CD14-positive monocyte (primary cell): ENCODE measurements around the gene TMEFF1. TPM values are rescaled to one million over a fixed set of nuclear protein-coding genes. Genes with fewer than 3 reads are reported as not detected.

Experiments
- DNase-seq, 3 donors: peaks; one replicate each; pipeline ENCODE4 v3.0.0-alpha.2; 2011 to 2022
- H2AFZ ChIP-seq: 2 replicates; pipeline ENCODE4 v1.6.0; 2012; ENCODE audit warnings: mild to moderate bottlenecking, low read depth, low read length, inconsistent platforms; ENCODE audit not compliant: insufficient read depth, poor library complexity, severe bottlenecking
- H3K27ac ChIP-seq, 2 donors: 1 replicate in 1 of 2; 2 replicates in 1 of 2; pipeline ENCODE4 v1.5.1; 2012 to 2013; ENCODE audit warnings: low read length in 2 of 2, control low read depth in 1 of 2, inconsistent platforms in 1 of 2, low read depth in 1 of 2, mild to moderate bottlenecking in 1 of 2
- H3K27me3 ChIP-seq, 2 donors: one replicate each; pipeline versions ENCODE4 v1.6.0 to v1.6.1; 2011 to 2013; ENCODE audit warnings: low read length in 2 of 2; ENCODE audit not compliant: control insufficient read depth in 2 of 2, insufficient read depth in 2 of 2
- H3K36me3 ChIP-seq, 2 donors: replicated peaks in 1 of 2; 1 replicate in 1 of 2; 2 replicates in 1 of 2; pipeline versions ENCODE4 v1.5.1 to v1.6.1; 2012 to 2013; ENCODE audit warnings: low read length in 2 of 2, control low read depth in 1 of 2, inconsistent platforms in 1 of 2, mild to moderate bottlenecking in 1 of 2; ENCODE audit not compliant: insufficient read depth in 2 of 2, control insufficient read depth in 1 of 2
- H3K4me1 ChIP-seq, 2 donors: 1 replicate in 1 of 2; 2 replicates in 1 of 2; pipeline versions ENCODE4 v1.5.1 to v1.6.1; 2012 to 2013; ENCODE audit warnings: low read length in 2 of 2, control low read depth in 1 of 2, inconsistent platforms in 1 of 2, mild to moderate bottlenecking in 1 of 2, moderate library complexity in 1 of 2; ENCODE audit not compliant: insufficient read depth in 2 of 2, control insufficient read depth in 1 of 2
- H3K4me2 ChIP-seq: replicated peaks from 2 replicates; pipeline ENCODE3; 2012; ENCODE audit warnings: low read length, moderate library complexity, mild to moderate bottlenecking; ENCODE audit not compliant: poor library complexity, severe bottlenecking; ENCODE audit errors: extremely low read depth
- H3K4me3 ChIP-seq, 3 experiments: fragments of 200-600 bp in 1 of 3; sonication (generic) in 1 of 3; replicated peaks in 1 of 3; 1 replicate in 2 of 3; 2 replicates in 1 of 3; pipeline ENCODE4 v1.5.1; 2011 to 2013; ENCODE audit warnings: low read length in 3 of 3, mild to moderate bottlenecking in 3 of 3, control low read depth in 2 of 3, low read depth in 2 of 3, inconsistent platforms in 1 of 3, moderate library complexity in 1 of 3
- H3K79me2 ChIP-seq: 2 replicates; pipeline ENCODE4 v1.6.0; 2012; ENCODE audit warnings: mild to moderate bottlenecking, control low read depth, inconsistent platforms, low read length, moderate library complexity; ENCODE audit not compliant: insufficient read depth
- H3K9ac ChIP-seq: 2 replicates; pipeline ENCODE4 v1.6.0; 2017; ENCODE audit warnings: low read length, mild to moderate bottlenecking; ENCODE audit not compliant: insufficient read depth, poor library complexity, severe bottlenecking
- H3K9me3 ChIP-seq, 2 donors: replicated peaks in 1 of 2; 1 replicate in 1 of 2; 2 replicates in 1 of 2; pipeline versions ENCODE4 v1.5.1 to v1.6.1; 2012 to 2013; ENCODE audit warnings: low read length in 2 of 2, control low read depth in 1 of 2; ENCODE audit not compliant: control insufficient read depth in 1 of 2, insufficient read depth in 1 of 2
- H4K20me1 ChIP-seq: 2 replicates; pipeline ENCODE4 v1.6.0; 2012; ENCODE audit warnings: mild to moderate bottlenecking, low read length, control low read depth, moderate library complexity; ENCODE audit not compliant: insufficient read depth
- H3K27ac Mint-ChIP-seq, 7 donors: one replicate each; pipeline ENCODE4 v1.8.0; 2020; ENCODE audit warnings: mild to moderate bottlenecking in 7 of 7, mixed read lengths in 7 of 7, moderate library complexity in 6 of 7, inconsistent platforms in 2 of 7
- H3K27me3 Mint-ChIP-seq, 3 donors: one replicate each; pipeline ENCODE4 v1.8.0; 2021 to 2022; ENCODE audit warnings: low read depth in 3 of 3, mild to moderate bottlenecking in 3 of 3, mixed read lengths in 3 of 3, moderate library complexity in 3 of 3, inconsistent platforms in 1 of 3
- H3K36me3 Mint-ChIP-seq, 2 donors: one replicate each; pipeline ENCODE4 v1.8.0; 2020; ENCODE audit warnings: mixed read lengths in 2 of 2, inconsistent platforms in 1 of 2, mild to moderate bottlenecking in 1 of 2
- H3K4me1 Mint-ChIP-seq: one replicate; pipeline ENCODE4 v1.8.0; 2020; ENCODE audit warnings: mild to moderate bottlenecking, mixed read lengths
- H3K4me3 Mint-ChIP-seq, 2 donors: one replicate each; pipeline ENCODE4 v1.8.0; 2020; ENCODE audit warnings: mild to moderate bottlenecking in 2 of 2, mixed read lengths in 2 of 2, moderate library complexity in 1 of 2
- H3K9me3 Mint-ChIP-seq, 7 donors: one replicate each; pipeline ENCODE4 v1.8.0; 2020 to 2022; ENCODE audit warnings: mixed read lengths in 7 of 7, mild to moderate bottlenecking in 6 of 7, moderate library complexity in 6 of 7, inconsistent platforms in 2 of 7
- WGBS: methylation state at CpG from one replicate; pipeline ENCODE4 v1.1.5; 2013; ENCODE audit warnings: missing lambda C conversion rate; ENCODE audit not compliant: insufficient coverage; 5-methylcytosine and 5-hydroxymethylcytosine counted together
- intact Hi-C, 2 donors: fragments of 100-400 bp; cut with micrococcal nuclease; formaldehyde crosslinking; loops; one replicate each; pipeline versions ENCODE4 v1.15.0 to v1.15.1; 2023
- polyA plus RNA-seq, 3 donors: library from polyadenylated mRNA; depleted of rRNA in 1 of 3; unstranded in 2 of 3; stranded (reverse) in 1 of 3; fragments of 300-500 nt in 2 of 3; fragments of >200 nt in 1 of 3; fragmentation: Illumina TruSeq in 2 of 3; gene quantifications; 1 replicate in 2 of 3; 2 replicates in 1 of 3; pipeline ENCODE4 v1.2.3, GENCODE V29; 2012 to 2021
- TF ChIP-seq, protein P1 (sequence below): fragments of 200-600 bp; IDR thresholded peaks from one replicate; pipeline ENCODE4 v1.8.0; 2022; ENCODE audit warnings: antibody characterized with exemption, mild to moderate bottlenecking

The TMEFF1 gene
- polyA plus RNA-seq, 3 donors, result not detected

DNA sequence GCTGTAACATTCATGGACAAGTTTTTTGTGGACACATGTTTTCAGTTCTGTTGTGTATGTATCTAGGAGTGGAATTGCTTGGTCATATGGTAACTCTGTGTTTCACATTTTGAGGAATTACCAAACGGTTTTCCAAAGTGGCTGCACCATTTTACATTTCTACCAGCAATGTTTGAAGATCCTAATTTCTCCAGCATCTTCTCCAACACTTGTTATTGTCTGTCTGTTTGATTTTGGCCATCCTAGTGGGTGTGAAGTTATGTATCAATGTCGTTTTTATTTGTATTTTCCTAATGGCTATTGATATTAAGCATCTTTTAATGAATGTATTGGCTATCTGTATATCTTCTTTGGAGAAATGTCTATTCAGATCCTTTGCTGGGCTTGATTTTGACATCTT, 6.9 kb downstream of the TMEFF1 start:
- H2AFZ ChIP-seq, result no peak overlapping the region
- H3K27ac Mint-ChIP-seq, result no peak overlapping the region
- no peaks in the 10 kb centered on the region for H3K9me3 ChIP-seq
- H3K9me3 Mint-ChIP-seq, result peaks cover 0 to 2% (median 0%) of the 10 kb centered on the region in 7 donors
- H3K4me2 ChIP-seq, result no peak overlapping the region
- no peak overlapping the region for H3K4me3 Mint-ChIP-seq
- no peaks in the 10 kb centered on the region for H3K79me2 ChIP-seq
- no peak for DNase-seq
- H3K4me3 ChIP-seq, result no peak overlapping the region
- peaks cover 0 to 2% of the 10 kb centered on the region in 2 donors for H3K36me3 Mint-ChIP-seq
- H3K9ac ChIP-seq, result no peak overlapping the region
- TF ChIP-seq, protein P1, sequence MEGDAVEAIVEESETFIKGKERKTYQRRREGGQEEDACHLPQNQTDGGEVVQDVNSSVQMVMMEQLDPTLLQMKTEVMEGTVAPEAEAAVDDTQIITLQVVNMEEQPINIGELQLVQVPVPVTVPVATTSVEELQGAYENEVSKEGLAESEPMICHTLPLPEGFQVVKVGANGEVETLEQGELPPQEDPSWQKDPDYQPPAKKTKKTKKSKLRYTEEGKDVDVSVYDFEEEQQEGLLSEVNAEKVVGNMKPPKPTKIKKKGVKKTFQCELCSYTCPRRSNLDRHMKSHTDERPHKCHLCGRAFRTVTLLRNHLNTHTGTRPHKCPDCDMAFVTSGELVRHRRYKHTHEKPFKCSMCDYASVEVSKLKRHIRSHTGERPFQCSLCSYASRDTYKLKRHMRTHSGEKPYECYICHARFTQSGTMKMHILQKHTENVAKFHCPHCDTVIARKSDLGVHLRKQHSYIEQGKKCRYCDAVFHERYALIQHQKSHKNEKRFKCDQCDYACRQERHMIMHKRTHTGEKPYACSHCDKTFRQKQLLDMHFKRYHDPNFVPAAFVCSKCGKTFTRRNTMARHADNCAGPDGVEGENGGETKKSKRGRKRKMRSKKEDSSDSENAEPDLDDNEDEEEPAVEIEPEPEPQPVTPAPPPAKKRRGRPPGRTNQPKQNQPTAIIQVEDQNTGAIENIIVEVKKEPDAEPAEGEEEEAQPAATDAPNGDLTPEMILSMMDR, result no peak
- H3K4me1 ChIP-seq, result no peaks in the 10 kb centered on the region
- intact Hi-C loops, result no loop called here
- no peaks in the 10 kb centered on the region for H3K36me3 ChIP-seq
- peaks cover 4 to 8% (median 7%) of the 10 kb centered on the region in 3 donors for H3K27me3 Mint-ChIP-seq
- H3K4me1 Mint-ChIP-seq, result peaks cover 4% of the 10 kb centered on the region
- H4K20me1 ChIP-seq, result no peaks in the 10 kb centered on the region
- no CpG with 5 or more reads among the region's 2 CpGs for WGBS
- no peak overlapping the region for H3K27ac ChIP-seq
- peaks cover 0 to 11% of the 10 kb centered on the region in 2 donors for H3K27me3 ChIP-seq

DNA sequence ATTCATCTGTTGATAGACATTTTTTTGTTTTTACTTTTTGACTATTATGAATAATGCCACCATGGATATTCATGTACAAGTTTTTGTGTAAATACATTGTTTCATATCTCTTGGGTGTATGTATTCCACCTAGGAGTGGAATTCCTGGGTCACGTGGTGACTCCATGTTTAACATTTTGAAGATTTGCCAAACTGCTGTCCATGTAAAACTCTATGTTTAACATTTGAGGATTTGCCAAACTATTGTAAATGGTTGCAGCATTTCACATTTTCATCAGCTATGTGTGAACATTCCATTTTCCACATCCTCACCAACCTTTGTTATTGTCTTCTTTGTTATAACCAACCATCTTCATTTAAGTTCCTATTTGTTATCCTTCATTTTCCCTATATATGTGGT, 12.2 kb downstream of the TMEFF1 start:
- 100% methylated on average over 1 of the region's 1 CpG for WGBS
- H3K27ac Mint-ChIP-seq, result no peak overlapping the region

More for the DNA sequence above, 12.2 kb downstream of the TMEFF1 start:
- Mint-ChIP-seq H3K27me3 (peaks cover 0 to 2% (median 1%) of the 10 kb centered on the region in 3 donors), H3K4me1 (no peaks in the 10 kb centered on the region), H3K9me3 (no peaks in the 10 kb centered on the region), H3K36me3 (no peaks in the 10 kb centered on the region), H3K4me3 (no peak overlapping the region)
- Histone ChIP-seq H3K27ac (no peak overlapping the region), H3K27me3 (no peaks in the 10 kb centered on the region), H3K4me3 (no peak overlapping the region), H3K9ac (no peak overlapping the region), H3K4me2 (no peak overlapping the region), H3K36me3 (no peaks in the 10 kb centered on the region), H2AFZ (no peak overlapping the region), H3K4me1 (no peaks in the 10 kb centered on the region), H3K9me3 (no peaks in the 10 kb centered on the region), H3K79me2 (no peaks in the 10 kb centered on the region), H4K20me1 (no peaks in the 10 kb centered on the region)
- DNase-seq, result no peak
- TF ChIP-seq, protein P1, result no peak
- intact Hi-C loops, result no loop called here
